SK-N-SH (cell line): ENCODE results near the gene LRP1. TPM values are rescaled to one million over a fixed set of nuclear protein-coding genes. Genes with fewer than 3 reads are reported as not detected.

ENCODE experiments used
- CTCF ChIA-PET: fragments of 300-600, 350-600 bp; formaldehyde crosslinking; extraction: SDS; loops from one replicate; lab custom pipeline; 2021; lab: Yijun Ruan, JAX
- POLR2A ChIA-PET: fragments of 350-600 bp; sonication (Branson Sonifier 250); formaldehyde crosslinking; extraction: SDS; loops from one replicate; lab custom pipeline; 2020; ENCODE audit warnings: antibody characterized with exemption, inconsistent platforms; lab: Yijun Ruan, JAX
- DNase-seq: peaks from one replicate; pipeline ENCODE4 v3.0.0; 2012
- H2AFZ ChIP-seq: fragments of 200-600 bp; sonication (generic); 2 replicates; pipeline ENCODE4 v1.8.1; 2016; ENCODE audit warnings: antibody characterized with exemption, mild to moderate bottlenecking, low read depth
- H3F3A ChIP-seq: fragments of 200-600 bp; sonication (generic); replicated peaks from 2 replicates; pipeline ENCODE3; 2016; ENCODE audit warnings: antibody characterized with exemption, mild to moderate bottlenecking; ENCODE audit not compliant: insufficient read depth
- H3K27ac ChIP-seq, 2 experiments: fragments of 200-500 bp in 1 of 2; fragments of 200-600 bp in 1 of 2; sonication (Bioruptor generic) in 1 of 2; sonication (generic), shearing (Covaris generic) in 1 of 2; 2 replicates each; pipeline versions ENCODE4 v1.5.1 to v1.6.1; 2014 to 2016; ENCODE audit warnings: low read depth in 2 of 2, inconsistent platforms in 1 of 2, low read length in 1 of 2, mild to moderate bottlenecking in 1 of 2, mixed read lengths in 1 of 2
- H3K27me3 ChIP-seq: fragments of 200-600 bp; sonication (generic), shearing (Covaris generic); 2 replicates; pipeline ENCODE4 v1.6.1; 2016; ENCODE audit warnings: mixed run types; ENCODE audit not compliant: insufficient read depth
- H3K36me3 ChIP-seq, 2 experiments: fragments of 200-500 bp in 1 of 2; fragments of 200-600 bp in 1 of 2; sonication (Bioruptor generic) in 1 of 2; sonication (generic) in 1 of 2; replicated peaks in 1 of 2; 2 replicates each; pipeline versions ENCODE3 to v1.5.1; 2014 to 2016; ENCODE audit warnings: low read length in 1 of 2, mild to moderate bottlenecking in 1 of 2; ENCODE audit not compliant: insufficient read depth in 2 of 2, control insufficient read depth in 1 of 2
- H3K4me1 ChIP-seq, 2 experiments: fragments of 200-500 bp in 1 of 2; fragments of 200-600 bp in 1 of 2; sonication (Bioruptor generic) in 1 of 2; sonication (generic), shearing (Covaris generic) in 1 of 2; 2 replicates each; pipeline versions ENCODE4 v1.5.1 to v1.6.1; 2014 to 2016; ENCODE audit warnings: low read depth in 1 of 2, low read length in 1 of 2, mixed run types in 1 of 2; ENCODE audit not compliant: insufficient read depth in 2 of 2, control insufficient read depth in 1 of 2
- H3K4me2 ChIP-seq: fragments of 200-600 bp; sonication (generic), shearing (Covaris generic); 2 replicates; pipeline ENCODE4 v1.6.1; 2017; ENCODE audit warnings: mixed run types
- H3K4me3 ChIP-seq, 2 experiments: fragments of 200-500 bp in 1 of 2; fragments of 200-600 bp in 1 of 2; sonication (Bioruptor generic) in 1 of 2; sonication (generic), shearing (Covaris generic) in 1 of 2; 2 replicates each; pipeline versions ENCODE4 v1.5.1 to v1.8.1; 2014 to 2016; ENCODE audit warnings: low read depth in 2 of 2, inconsistent platforms in 1 of 2, low read length in 1 of 2, mild to moderate bottlenecking in 1 of 2, mixed read lengths in 1 of 2, moderate library complexity in 1 of 2
- H3K79me2 ChIP-seq: fragments of 200-600 bp; sonication (generic); 2 replicates; pipeline ENCODE4 v1.8.1; 2017; ENCODE audit warnings: mild to moderate bottlenecking; ENCODE audit not compliant: insufficient read depth
- H3K9ac ChIP-seq: fragments of 200-600 bp; sonication (generic); 2 replicates; pipeline ENCODE4 v1.6.1; 2017; ENCODE audit warnings: mixed run types
- H3K9me2 ChIP-seq: fragments of 200-600 bp; sonication (generic); 2 replicates; pipeline ENCODE4 v1.6.1; 2017; ENCODE audit warnings: mixed run types
- H3K9me3 ChIP-seq: fragments of 200-600 bp; sonication (generic); 2 replicates; pipeline ENCODE4 v1.6.1; 2017; ENCODE audit warnings: mixed run types, mild to moderate bottlenecking, moderate library complexity
- H4K20me1 ChIP-seq: fragments of 200-600 bp; sonication (generic); 2 replicates; pipeline ENCODE4 v1.6.1; 2017; ENCODE audit warnings: mild to moderate bottlenecking, mixed run types; ENCODE audit not compliant: insufficient read depth
- CTCF ChIP-seq: fragments of 200-600 bp; sonication (generic); IDR thresholded peaks from 2 replicates; pipeline ENCODE4 v1.6.1; 2017; ENCODE audit warnings: antibody characterized with exemption, mild to moderate bottlenecking, moderate library complexity
- ELF1 ChIP-seq: IDR thresholded peaks from 2 replicates; pipeline ENCODE4 v1.4.0; 2012
- EZH2phosphoT487 ChIP-seq: fragments of 200-600 bp; sonication (generic); IDR thresholded peaks from 2 replicates; pipeline ENCODE4 v1.6.1; 2017; ENCODE audit warnings: low read depth, mixed run types, mild to moderate bottlenecking, antibody characterized with exemption, moderate library complexity, borderline replicate concordance
- FOSL2 ChIP-seq: IDR thresholded peaks from 2 replicates; pipeline ENCODE4 v1.4.0; 2012; ENCODE audit warnings: low read depth, mild to moderate bottlenecking, moderate library complexity, borderline replicate concordance
- GATA2 ChIP-seq: sonication (generic); formaldehyde crosslinking; IDR thresholded peaks from 2 replicates; pipeline ENCODE4 v1.5.0; 2020; ENCODE audit warnings: mild to moderate bottlenecking, missing genetic modification reagents
- IRF3 ChIP-seq: fragments of 150-350 bp; IDR thresholded peaks from 2 replicates; pipeline ENCODE4 v1.6.1; 2016; ENCODE audit warnings: mild to moderate bottlenecking, low read depth, low read length
- JUND ChIP-seq: IDR thresholded peaks from 2 replicates; pipeline ENCODE4 v1.4.0; 2012
- NFIC ChIP-seq: IDR thresholded peaks from 2 replicates; pipeline ENCODE4 v1.4.0; 2012; ENCODE audit warnings: borderline replicate concordance
- NRF1 ChIP-seq: IDR thresholded peaks from 2 replicates; pipeline ENCODE4 v1.6.1; 2012; ENCODE audit warnings: low read depth, mild to moderate bottlenecking, low read length
- POLR2AphosphoS5 ChIP-seq: IDR thresholded peaks from 2 replicates; pipeline ENCODE4 v1.6.1; 2012; ENCODE audit warnings: low read depth, low read length
- RAD21 ChIP-seq: IDR thresholded peaks from 2 replicates; pipeline ENCODE4 v1.6.1; 2012; ENCODE audit warnings: mild to moderate bottlenecking, low read length
- RXRA ChIP-seq: IDR thresholded peaks from 2 replicates; pipeline ENCODE4 v1.4.0; 2012; ENCODE audit warnings: low read depth, mild to moderate bottlenecking, borderline replicate concordance
- SIN3A ChIP-seq: IDR thresholded peaks from 2 replicates; pipeline ENCODE4 v1.6.1; 2012; ENCODE audit warnings: low read depth, mild to moderate bottlenecking, low read length, moderate library complexity, borderline replicate concordance
- SMC3 ChIP-seq: IDR thresholded peaks from 2 replicates; pipeline ENCODE4 v1.6.1; 2012; ENCODE audit warnings: low read depth, low read length, improper control_type of control experiment
- TAF1 ChIP-seq: IDR thresholded peaks from 2 replicates; pipeline ENCODE4 v1.6.1; 2012; ENCODE audit warnings: low read depth, mild to moderate bottlenecking, low read length, moderate library complexity, borderline replicate concordance
- TCF12 ChIP-seq: IDR thresholded peaks from 2 replicates; pipeline ENCODE4 v1.4.0; 2012
- USF1 ChIP-seq: IDR thresholded peaks from 2 replicates; pipeline ENCODE4 v1.4.0; 2012; ENCODE audit warnings: low read depth, borderline replicate concordance
- YY1 ChIP-seq: IDR thresholded peaks from 2 replicates; pipeline ENCODE4 v1.4.0; 2012; ENCODE audit warnings: low read depth, mild to moderate bottlenecking
- WGBS: methylation state at CpG from one replicate; pipeline ENCODE4 v1.1.6; 2017; ENCODE audit warnings: low lambda C conversion rate; 5-methylcytosine and 5-hydroxymethylcytosine counted together
- polyA plus RNA-seq, 3 experiments: library from polyadenylated mRNA; depleted of rRNA; stranded (reverse); fragments of >200 nt; gene quantifications; 2 replicates each; pipeline ENCODE4 v1.2.3, GENCODE V29; 2012
- TF ChIP-seq, protein P1 (sequence below): IDR thresholded peaks from 2 replicates; pipeline ENCODE4 v1.4.0; 2012; ENCODE audit warnings: low read depth, borderline replicate concordance
- TF ChIP-seq, protein P2 (sequence below): IDR thresholded peaks from 2 replicates; pipeline ENCODE4 v1.4.0; 2012; ENCODE audit warnings: low read depth

The LRP1 gene
- polyA plus RNA-seq, 1 of the 3 experiments (the other 2 are of a cell fraction), result 55.0 TPM

- TF ChIP-seq NRF1 (no peak), RAD21 (no peak), POLR2AphosphoS5 (no peak)
These were observed 29.1 kb upstream of the LRP1 start (continued) for GRCh38 chr12:57099047-57099714.

DNA sequence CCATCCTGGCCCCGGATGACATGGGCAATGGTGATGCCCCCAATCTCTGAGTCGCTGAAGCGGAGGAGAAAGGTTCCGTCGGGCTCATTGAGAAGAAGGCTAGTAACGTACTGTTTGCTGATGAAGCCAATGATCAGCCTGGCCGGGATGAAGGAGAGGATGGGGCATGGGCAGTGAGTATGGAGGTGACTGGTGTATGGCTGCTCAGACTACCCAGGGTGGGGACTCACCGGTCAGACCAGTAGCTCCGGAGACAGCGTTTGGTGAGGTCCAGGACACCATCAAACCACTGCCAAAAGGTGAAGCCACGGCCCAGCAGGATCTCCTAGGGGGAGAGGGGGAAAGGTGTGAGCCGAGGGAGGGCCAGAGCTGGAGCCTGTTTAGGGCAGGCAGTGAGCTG, 28.5 kb upstream of the LRP1 start:
- no peaks in the 10 kb centered on the region for H4K20me1 ChIP-seq
- no peak overlapping the region for H3K4me3 ChIP-seq
- ChIA-PET POLR2A (interaction anchor here (2.1 kb wide), 1 partner anchor 12 kb away, joined by 6 read pairs; the partner anchor contains the start of gene STAT6), CTCF (interaction anchor here (0.7 to 23.2 kb wide), 9 partner anchors 10 to 387 kb away, joined by 3 to 339 read pairs (median 3); partner anchors contain the start of genes NEMP1 and STAT6)
- H3K9me3 ChIP-seq, result no peaks in the 10 kb centered on the region
- no peak overlapping the region for H3K27ac ChIP-seq
- TF ChIP-seq, protein P1, sequence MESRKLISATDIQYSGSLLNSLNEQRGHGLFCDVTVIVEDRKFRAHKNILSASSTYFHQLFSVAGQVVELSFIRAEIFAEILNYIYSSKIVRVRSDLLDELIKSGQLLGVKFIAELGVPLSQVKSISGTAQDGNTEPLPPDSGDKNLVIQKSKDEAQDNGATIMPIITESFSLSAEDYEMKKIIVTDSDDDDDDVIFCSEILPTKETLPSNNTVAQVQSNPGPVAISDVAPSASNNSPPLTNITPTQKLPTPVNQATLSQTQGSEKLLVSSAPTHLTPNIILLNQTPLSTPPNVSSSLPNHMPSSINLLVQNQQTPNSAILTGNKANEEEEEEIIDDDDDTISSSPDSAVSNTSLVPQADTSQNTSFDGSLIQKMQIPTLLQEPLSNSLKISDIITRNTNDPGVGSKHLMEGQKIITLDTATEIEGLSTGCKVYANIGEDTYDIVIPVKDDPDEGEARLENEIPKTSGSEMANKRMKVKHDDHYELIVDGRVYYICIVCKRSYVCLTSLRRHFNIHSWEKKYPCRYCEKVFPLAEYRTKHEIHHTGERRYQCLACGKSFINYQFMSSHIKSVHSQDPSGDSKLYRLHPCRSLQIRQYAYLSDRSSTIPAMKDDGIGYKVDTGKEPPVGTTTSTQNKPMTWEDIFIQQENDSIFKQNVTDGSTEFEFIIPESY, result no peak
- TF ChIP-seq TAF1 (no peak), YY1 (no peak), SIN3A (no peak), FOSL2 (no peak), USF1 (no peak), GATA2 (CRISPR knock-in tag) (no peak), NFIC (no peak), ELF1 (no peak), SMC3 (no peak), JUND (no peak), TCF12 (no peak), CTCF (no peak), RXRA (no peak), IRF3 (no peak), EZH2phosphoT487 (no peak), NRF1 (no peak)
- TF ChIP-seq, protein P2, sequence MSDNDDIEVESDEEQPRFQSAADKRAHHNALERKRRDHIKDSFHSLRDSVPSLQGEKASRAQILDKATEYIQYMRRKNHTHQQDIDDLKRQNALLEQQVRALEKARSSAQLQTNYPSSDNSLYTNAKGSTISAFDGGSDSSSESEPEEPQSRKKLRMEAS, result no peak
- H3K9ac ChIP-seq, result no peak overlapping the region
- DNase-seq, result peak; percentile 4
- 91% methylated on average over 11 of the region's 12 CpGs for WGBS
- no peak overlapping the region for H3K4me2 ChIP-seq
- no peaks in the 10 kb centered on the region for H3K9me2 ChIP-seq
- no peak overlapping the region for H2AFZ ChIP-seq
- H3K4me1 ChIP-seq, result peaks cover 0 to 14% of the 10 kb centered on the region in 2 experiments; a peak in 1 of 4 replicates
- peaks cover 4 to 12% of the 10 kb centered on the region in 2 experiments for H3K36me3 ChIP-seq
- H3K27me3 ChIP-seq, result no peaks in the 10 kb centered on the region
- no peaks in the 10 kb centered on the region for H3K79me2 ChIP-seq
- no peaks in the 10 kb centered on the region for H3F3A ChIP-seq
